Karpas-422 (cell line): ENCODE results near the gene SAT1. TPM values are rescaled to one million over a fixed set of nuclear protein-coding genes. Genes with fewer than 3 reads are reported as not detected.

Experiments
- DNase-seq: peaks from one replicate; pipeline ENCODE4 v3.0.0-alpha.2; 2015
- H2AFZ ChIP-seq: fragments of 200-600 bp; sonication (generic); 2 replicates; pipeline ENCODE4 v1.6.1; 2014; ENCODE audit warnings: antibody characterized with exemption, low read length, mixed read lengths
- H3K27ac ChIP-seq: fragments of 200-600 bp; sonication (generic); 2 replicates; pipeline ENCODE4 v1.5.1; 2014; ENCODE audit warnings: mild to moderate bottlenecking, low read length, moderate library complexity
- H3K27me3 ChIP-seq: fragments of 200-600 bp; sonication (generic); 2 replicates; pipeline ENCODE4 v1.6.1; 2014; ENCODE audit warnings: low read length, mixed read lengths
- H3K36me3 ChIP-seq: fragments of 200-600 bp; sonication (generic); 2 replicates; pipeline ENCODE4 v1.6.1; 2014; ENCODE audit warnings: low read length, mixed read lengths; ENCODE audit not compliant: insufficient read depth
- H3K4me1 ChIP-seq: fragments of 200-600 bp; sonication (generic); 2 replicates; pipeline ENCODE4 v1.6.1; 2014; ENCODE audit warnings: mild to moderate bottlenecking, low read length, mixed read lengths
- H3K4me2 ChIP-seq: fragments of 200-600 bp; sonication (generic); 2 replicates; pipeline ENCODE4 v1.6.1; 2014; ENCODE audit warnings: low read length, low read depth, mild to moderate bottlenecking; ENCODE audit not compliant: poor library complexity, severe bottlenecking
- H3K4me3 ChIP-seq: fragments of 200-600 bp; sonication (generic); 2 replicates; pipeline ENCODE4 v1.5.1; 2014; ENCODE audit warnings: mild to moderate bottlenecking, antibody characterized with exemption, low read length, mixed read lengths
- H3K79me2 ChIP-seq: fragments of 200-600 bp; sonication (generic); 2 replicates; pipeline ENCODE4 v1.6.1; 2014; ENCODE audit warnings: mild to moderate bottlenecking, low read length, mixed read lengths
- H3K9ac ChIP-seq: fragments of 200-600 bp; sonication (generic); 2 replicates; pipeline ENCODE4 v1.6.0; 2014; ENCODE audit warnings: low read length
- H3K9me2 ChIP-seq: fragments of 200-600 bp; sonication (generic), shearing (Covaris generic); replicated peaks from 2 replicates; pipeline ENCODE4 v1.6.0; 2014; ENCODE audit warnings: mild to moderate bottlenecking, low read length, moderate library complexity; ENCODE audit not compliant: insufficient read depth
- H3K9me3 ChIP-seq: fragments of 300-700, 200-600 bp; sonication (generic); 2 replicates; pipeline ENCODE4 v1.6.1; 2014; ENCODE audit warnings: low read length, mixed read lengths
- H4K20me1 ChIP-seq: fragments of 200-600 bp; sonication (generic); 2 replicates; pipeline ENCODE4 v1.6.1; 2014; ENCODE audit warnings: mild to moderate bottlenecking, antibody characterized with exemption, low read length, low read depth; ENCODE audit not compliant: insufficient read depth
- total RNA-seq: library from RNA; depleted of rRNA; stranded (reverse); fragments of >200 nt; shearing (Covaris generic); gene quantifications from 2 replicates; pipeline ENCODE4 v1.2.3, GENCODE V29; 2014; ENCODE audit warnings: low replicate concordance

The SAT1 gene
- total RNA-seq, 1 experiment from 2014 or later = 256 TPM

DNA sequence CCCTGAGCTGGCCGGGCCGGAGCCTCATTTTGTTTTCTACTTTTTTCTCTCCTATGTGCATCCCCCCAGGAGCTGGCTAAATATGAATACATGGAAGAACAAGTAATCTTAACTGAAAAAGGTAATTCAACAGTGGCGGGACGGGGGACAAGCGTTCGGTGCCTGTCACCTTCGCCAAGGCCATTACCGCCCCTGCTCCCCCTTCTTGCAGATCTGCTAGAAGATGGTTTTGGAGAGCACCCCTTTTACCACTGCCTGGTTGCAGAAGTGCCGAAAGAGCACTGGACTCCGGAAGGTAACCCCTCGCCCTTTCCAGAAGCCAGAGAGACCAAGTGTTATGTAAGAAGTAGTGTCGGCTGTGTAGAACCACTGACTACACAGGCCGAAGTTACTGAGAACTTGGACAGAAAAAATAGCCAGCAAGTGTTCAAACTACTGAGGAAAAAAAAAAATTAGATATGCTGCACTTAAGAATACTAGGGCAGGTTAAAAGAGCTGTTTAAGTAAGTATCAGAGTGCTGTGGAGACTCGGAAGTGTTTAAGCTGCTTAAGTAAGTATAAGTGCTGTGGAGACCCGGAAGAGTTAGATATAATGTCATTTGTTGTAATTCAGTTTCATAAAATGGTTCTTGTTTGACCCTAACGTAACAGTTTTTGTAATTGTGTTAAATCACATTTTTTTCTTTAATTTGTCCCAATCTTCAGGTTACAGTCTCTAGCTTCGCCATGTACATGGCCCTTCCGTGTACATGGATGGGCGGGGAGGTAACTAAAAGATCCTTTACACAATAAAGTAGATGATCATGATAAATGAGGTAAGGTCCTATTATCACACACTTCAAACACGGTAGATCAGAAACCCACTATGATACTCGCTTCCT is 856 bp downstream of the SAT1 start:
- peak overlapping the region; percentile 90 for H3K9ac ChIP-seq
- H3K9me2 ChIP-seq = no peaks in the 10 kb centered on the region
- H3K9me3 ChIP-seq = no peaks in the 10 kb centered on the region
- H3K4me1 ChIP-seq = peaks cover 22% of the 10 kb centered on the region
- peaks cover 22% of the 10 kb centered on the region for H3K79me2 ChIP-seq
- H3K4me2 ChIP-seq = peak overlapping the region; percentile 79
- H3K27me3 ChIP-seq = no peaks in the 10 kb centered on the region
- H2AFZ ChIP-seq = no peak overlapping the region
- H3K4me3 ChIP-seq = peak overlapping the region; percentile 77
- peak overlapping the region; percentile 79 for H3K27ac ChIP-seq
- peaks cover 23% of the 10 kb centered on the region for H3K36me3 ChIP-seq
- peak; percentile 51 for DNase-seq
- peaks cover 7% of the 10 kb centered on the region; the same call in 1 of the 2 replicates for H4K20me1 ChIP-seq

GRCh38 chrX:23784470-23785331 is 1.7 kb downstream of the SAT1 start:
- peak; percentile 81 for DNase-seq
- H3K27me3 ChIP-seq = no peaks in the 10 kb centered on the region
- H3K4me3 ChIP-seq = peak overlapping the region; percentile 77
- no peaks in the 10 kb centered on the region for H3K9me2 ChIP-seq
- H3K9me3 ChIP-seq = no peaks in the 10 kb centered on the region
- H4K20me1 ChIP-seq = peaks cover 7% of the 10 kb centered on the region; the same call in 1 of the 2 replicates
- peak overlapping the region; percentile 18 for H3K9ac ChIP-seq
- H3K4me2 ChIP-seq = peak overlapping the region; percentile 79
- no peak overlapping the region for H2AFZ ChIP-seq
- H3K79me2 ChIP-seq = peaks cover 18% of the 10 kb centered on the region
- H3K27ac ChIP-seq = peak overlapping the region; percentile 79
- peaks cover 22% of the 10 kb centered on the region for H3K4me1 ChIP-seq
- peaks cover 23% of the 10 kb centered on the region for H3K36me3 ChIP-seq

GRCh38 chrX:23785580-23785979 is 2.6 kb downstream of the SAT1 start:
- Histone ChIP-seq H4K20me1 (peaks cover 7% of the 10 kb centered on the region; the same call in 1 of the 2 replicates), H3K4me1 (peaks cover 22% of the 10 kb centered on the region), H3K9ac (no peak overlapping the region), H3K36me3 (peaks cover 23% of the 10 kb centered on the region), H3K9me2 (no peaks in the 10 kb centered on the region), H3K9me3 (no peaks in the 10 kb centered on the region), H3K4me2 (peak overlapping the region; percentile 79), H3K27me3 (no peaks in the 10 kb centered on the region), H3K27ac (no peak overlapping the region), H3K4me3 (no peak overlapping the region; the same call in 1 of the 2 replicates), H3K79me2 (peaks cover 17% of the 10 kb centered on the region), H2AFZ (no peak overlapping the region)
- no peak for DNase-seq

DNA sequence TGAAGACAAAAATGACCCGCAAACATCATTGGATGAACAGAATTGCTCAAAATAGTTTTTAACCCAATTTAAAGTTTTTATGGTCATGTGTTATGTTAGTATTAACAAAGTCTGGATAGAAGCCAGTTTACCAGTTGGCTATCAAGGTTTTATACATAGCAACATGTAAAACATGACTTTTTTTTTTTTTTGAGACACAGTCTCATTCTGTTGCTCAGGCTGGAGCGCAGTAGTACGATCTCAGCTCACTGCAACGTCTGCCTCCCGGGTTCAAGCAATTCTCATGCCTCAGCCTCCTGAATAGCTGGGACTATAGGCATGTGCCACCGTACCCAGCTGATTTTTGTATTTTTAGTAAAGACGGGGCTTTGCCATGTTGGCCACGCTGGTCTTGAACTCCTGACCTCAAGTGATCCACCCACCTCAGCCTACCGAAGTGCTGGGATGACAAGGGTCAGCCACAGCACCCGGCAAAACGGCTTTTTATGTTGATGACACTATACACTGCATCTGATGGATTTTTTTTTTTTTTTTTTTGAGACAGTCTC is 3.4 kb downstream of the SAT1 start:
- no peak overlapping the region for H3K4me3 ChIP-seq
- H3K27me3 ChIP-seq = no peaks in the 10 kb centered on the region
- peaks cover 7% of the 10 kb centered on the region; the same call in 1 of the 2 replicates for H4K20me1 ChIP-seq
- peaks cover 13% of the 10 kb centered on the region for H3K79me2 ChIP-seq
- peaks cover 21% of the 10 kb centered on the region for H3K4me1 ChIP-seq
- no peak for DNase-seq
- H3K4me2 ChIP-seq = no peak overlapping the region
- H3K9me3 ChIP-seq = no peaks in the 10 kb centered on the region
- no peak overlapping the region for H3K27ac ChIP-seq
- H3K9ac ChIP-seq = no peak overlapping the region
- no peaks in the 10 kb centered on the region for H3K9me2 ChIP-seq
- H3K36me3 ChIP-seq = peaks cover 23% of the 10 kb centered on the region
- H2AFZ ChIP-seq = no peak overlapping the region

DNA sequence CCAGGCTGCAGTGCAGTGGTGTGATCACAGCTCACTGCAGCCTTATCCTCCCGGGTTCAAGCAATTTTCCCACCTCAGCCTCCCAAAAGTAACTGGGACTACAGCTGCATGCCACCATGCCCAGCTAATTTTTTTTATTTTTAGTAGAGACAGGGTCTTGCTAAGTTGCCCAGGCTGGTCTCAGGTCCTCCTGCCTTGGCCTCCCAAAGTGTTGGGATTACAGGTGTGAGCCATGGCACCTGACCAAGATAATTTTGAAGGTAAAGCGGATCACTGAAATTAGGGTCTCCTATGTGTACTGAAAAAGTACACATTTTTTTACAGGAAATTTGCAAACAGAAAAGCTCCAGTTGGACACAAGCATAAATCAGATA is 4.8 kb downstream of the SAT1 start:
- H3K9me3 ChIP-seq = no peaks in the 10 kb centered on the region

DNA sequence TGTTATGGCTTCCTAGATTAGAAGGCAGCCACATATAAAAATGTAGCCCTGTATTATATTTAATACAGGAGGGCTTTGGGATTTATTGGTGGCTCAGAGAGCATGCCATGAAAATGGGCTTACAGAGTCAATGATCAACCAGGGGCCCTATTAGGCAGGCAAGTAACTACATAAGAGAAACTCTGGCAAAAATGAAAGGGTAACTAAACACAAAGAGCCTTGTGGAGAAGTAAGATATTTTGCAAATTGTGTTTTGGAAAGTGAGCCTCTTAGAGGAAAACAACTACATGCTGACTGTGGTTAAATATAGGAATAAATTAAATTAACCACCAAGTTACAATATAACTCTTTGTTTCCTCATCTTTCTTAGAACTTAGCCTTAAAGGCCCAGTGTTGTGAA is 5.5 kb downstream of the SAT1 start:
- H2AFZ ChIP-seq = no peak overlapping the region
- peaks cover 23% of the 10 kb centered on the region for H3K36me3 ChIP-seq
- H4K20me1 ChIP-seq = peaks cover 7% of the 10 kb centered on the region; the same call in 1 of the 2 replicates
- DNase-seq = no peak
- H3K9ac ChIP-seq = no peak overlapping the region
- H3K27ac ChIP-seq = 0 out of 2 replicates have a peak overlapping the region, but pooled peaks have one; percentile 4
- H3K4me2 ChIP-seq = no peak overlapping the region
- H3K9me2 ChIP-seq = no peaks in the 10 kb centered on the region
- no peaks in the 10 kb centered on the region for H3K27me3 ChIP-seq
- no peak overlapping the region for H3K4me3 ChIP-seq
- peaks cover 19% of the 10 kb centered on the region for H3K4me1 ChIP-seq
- H3K9me3 ChIP-seq = no peaks in the 10 kb centered on the region
- peaks cover 4% of the 10 kb centered on the region; the same call in 1 of the 2 replicates for H3K79me2 ChIP-seq

More for the DNA sequence above, 4.8 kb downstream of the SAT1 start:
- Histone ChIP-seq H3K4me3 (no peak overlapping the region), H2AFZ (no peak overlapping the region), H3K9ac (no peak overlapping the region), H3K27me3 (no peaks in the 10 kb centered on the region), H3K27ac (no peak overlapping the region), H3K9me2 (no peaks in the 10 kb centered on the region), H3K4me2 (no peak overlapping the region), H3K79me2 (peaks cover 4% of the 10 kb centered on the region; the same call in 1 of the 2 replicates), H3K36me3 (peaks cover 23% of the 10 kb centered on the region), H3K4me1 (peaks cover 15% of the 10 kb centered on the region), H4K20me1 (peaks cover 7% of the 10 kb centered on the region; the same call in 1 of the 2 replicates)
- DNase-seq = no peak

GRCh38 chrX:23788946-23789345 is 6.0 kb downstream of the SAT1 start:
- peaks cover 17% of the 10 kb centered on the region for H3K4me1 ChIP-seq
- H3K4me2 ChIP-seq = no peak overlapping the region
- no peaks in the 10 kb centered on the region for H3K9me3 ChIP-seq
- H3K79me2 ChIP-seq = no peaks in the 10 kb centered on the region
- no peak for DNase-seq
- H3K4me3 ChIP-seq = no peak overlapping the region
- peaks cover 7% of the 10 kb centered on the region; the same call in 1 of the 2 replicates for H4K20me1 ChIP-seq
- H3K27ac ChIP-seq = no peak overlapping the region
- no peak overlapping the region for H2AFZ ChIP-seq
- H3K36me3 ChIP-seq = peaks cover 19% of the 10 kb centered on the region
- no peaks in the 10 kb centered on the region for H3K27me3 ChIP-seq
- no peaks in the 10 kb centered on the region for H3K9me2 ChIP-seq
- no peak overlapping the region for H3K9ac ChIP-seq
